Measurements from ENCODE around the gene TLE1. TPM values are rescaled to one million over a fixed set of nuclear protein-coding genes. Genes with fewer than 3 reads are reported as not detected.

TLE1 gene
- total and polyA plus RNA-seq, 10 of the 15 experiments (the other 5 are each of a cell fraction or from before 2014, with no cell fraction given), result 0.04 to 0.23 (median 0.10) TPM; not detected in 6

DNA sequence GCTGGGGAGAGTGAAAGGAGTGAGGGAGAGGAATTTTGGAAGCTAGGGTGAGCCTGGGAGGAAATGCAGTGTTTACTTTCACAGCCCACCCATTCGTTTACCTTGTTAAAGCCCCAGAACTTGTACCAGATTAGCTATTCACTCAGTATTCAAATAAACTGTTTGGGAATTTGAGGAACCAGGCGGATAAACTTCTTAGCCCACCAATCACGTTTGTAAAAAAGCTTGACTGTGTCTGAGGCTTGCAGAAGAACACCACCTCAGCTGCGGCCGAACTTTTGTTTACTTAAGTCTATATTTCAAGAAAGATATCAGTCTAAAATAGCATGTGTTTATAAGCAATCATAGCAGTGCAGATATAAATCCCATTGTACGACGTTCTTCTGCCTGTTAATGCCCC lies 5.2 kb upstream of the TLE1 start:
- no peaks in the 10 kb centered on the region for H3K79me2 ChIP-seq (ENCODE audit: control insufficient read depth, insufficient read depth, low read length)
- H3K4me2 ChIP-seq (ENCODE audit: control insufficient read depth, insufficient read depth), result no peak overlapping the region
- no peaks in the 10 kb centered on the region for H4K20me1 ChIP-seq (ENCODE audit: control insufficient read depth, insufficient read depth)
- TF ChIP-seq TCF7 (IDR thresholded peaks at IDR 0.05; ENCODE audit: borderline replicate concordance) (no peak), CBFB (IDR thresholded peaks at IDR 0.05; ENCODE audit: low read depth) (no peak), MXI1 (IDR thresholded peaks at IDR 0.05; ENCODE audit: low read depth, low read length) (no peak), EGR1 (IDR thresholded peaks at IDR 0.05; ENCODE audit: borderline replicate concordance in 1 of 2, low read depth in 2 of 2, low read length in 2 of 2) (no peak), POLR2AphosphoS5 (IDR thresholded peaks at IDR 0.05; ENCODE audit: low read length) (no peak), BHLHE40 (IDR thresholded peaks at IDR 0.05; ENCODE audit: borderline replicate concordance in 1 of 2, low read depth in 2 of 2, low read length in 1 of 2) (no peak), WRNIP1 (IDR thresholded peaks at IDR 0.05; ENCODE audit: borderline replicate concordance, low read depth, low read length) (no peak), ESRRA (IDR thresholded peaks at IDR 0.05; ENCODE audit: low read length) (no peak), LARP7 (IDR thresholded peaks at IDR 0.05) (no peak), BMI1 (IDR thresholded peaks at IDR 0.05; ENCODE audit: borderline replicate concordance) (no peak), GABPA (IDR thresholded peaks at IDR 0.05; ENCODE audit: low read depth) (no peak), HSF1 (IDR thresholded peaks at IDR 0.05; ENCODE audit: low read depth, low read length) (no peak)
- TF ChIP-seq, protein P1, sequence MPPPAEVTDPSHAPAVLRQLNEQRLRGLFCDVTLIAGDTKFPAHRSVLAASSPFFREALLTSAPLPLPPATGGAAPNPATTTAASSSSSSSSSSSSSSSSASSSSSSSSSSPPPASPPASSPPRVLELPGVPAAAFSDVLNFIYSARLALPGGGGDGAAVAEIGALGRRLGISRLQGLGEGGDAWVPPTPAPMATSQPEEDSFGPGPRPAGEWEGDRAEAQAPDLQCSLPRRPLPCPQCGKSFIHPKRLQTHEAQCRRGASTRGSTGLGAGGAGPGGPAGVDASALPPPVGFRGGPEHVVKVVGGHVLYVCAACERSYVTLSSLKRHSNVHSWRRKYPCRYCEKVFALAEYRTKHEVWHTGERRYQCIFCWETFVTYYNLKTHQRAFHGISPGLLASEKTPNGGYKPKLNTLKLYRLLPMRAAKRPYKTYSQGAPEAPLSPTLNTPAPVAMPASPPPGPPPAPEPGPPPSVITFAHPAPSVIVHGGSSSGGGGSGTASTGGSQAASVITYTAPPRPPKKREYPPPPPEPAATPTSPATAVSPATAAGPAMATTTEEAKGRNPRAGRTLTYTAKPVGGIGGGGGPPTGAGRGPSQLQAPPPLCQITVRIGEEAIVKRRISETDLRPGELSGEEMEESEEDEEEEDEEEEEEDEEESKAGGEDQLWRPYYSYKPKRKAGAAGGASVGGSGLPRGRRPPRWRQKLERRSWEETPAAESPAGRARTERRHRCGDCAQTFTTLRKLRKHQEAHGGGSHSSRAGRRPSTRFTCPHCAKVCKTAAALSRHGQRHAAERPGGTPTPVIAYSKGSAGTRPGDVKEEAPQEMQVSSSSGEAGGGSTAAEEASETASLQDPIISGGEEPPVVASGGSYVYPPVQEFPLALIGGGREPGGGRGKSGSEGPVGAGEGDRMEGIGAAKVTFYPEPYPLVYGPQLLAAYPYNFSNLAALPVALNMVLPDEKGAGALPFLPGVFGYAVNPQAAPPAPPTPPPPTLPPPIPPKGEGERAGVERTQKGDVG (CRISPR knock-in tag; IDR thresholded peaks at IDR 0.05), result no peak
- H3K4me3 ChIP-seq, result no peak overlapping the region
- ATAC-seq (no peak), FAIRE-seq (no peak), DNase-seq (ENCODE audit: low read depth, low spot score) (no peak)
- no peaks in the 10 kb centered on the region for H3K4me1 ChIP-seq (ENCODE audit: control insufficient read depth, insufficient read depth, low read length)
- ChIA-PET CTCF (no interaction called here), POLR2A (no interaction called here), SMC1A (ENCODE audit: uncharacterized antibody, unreplicated experiment) (no interaction called here), RAD21 (ENCODE audit: unreplicated experiment) (no interaction called here)
- H3K9me3 ChIP-seq (replicated peaks; ENCODE audit: control insufficient read depth, insufficient read depth, low read length), result no peaks in the 10 kb centered on the region; the same call in 2 of the 3 replicates
- H3K9ac ChIP-seq (ENCODE audit: control insufficient read depth, insufficient read depth, low read length), result no peak overlapping the region
- BruUV-seq (replicated peaks), result no TSS peak
- intact Hi-C loops (cut with micrococcal nuclease; ENCODE audit: unreplicated experiment) (no loop called here), in situ Hi-C loops (cut with MboI) (no loop called here)
- H3K27me3 ChIP-seq (replicated peaks in 1 of 2; ENCODE audit: control insufficient read depth in 2 of 2, insufficient read depth in 2 of 2, low read length in 1 of 2), result no peaks in the 10 kb centered on the region; a peak in 2 of 4 replicates
- no peak overlapping the region for H2AFZ ChIP-seq (ENCODE audit: control insufficient read depth, low read depth, low read length)
- WGBS (ENCODE audit: insufficient coverage, insufficient replicate concordance, low lambda C conversion rate, missing lambda C conversion rate), result 61% methylated on average over 7 of the region's 7 CpGs
- H3K36me3 ChIP-seq (ENCODE audit: control insufficient read depth in 2 of 2, insufficient read depth in 2 of 2, low read length in 1 of 2), result no peaks in the 10 kb centered on the region
- no peak overlapping the region for H3K27ac ChIP-seq (ENCODE audit: control insufficient read depth, insufficient read depth)

Data from GM12878 (cell line).